Measurements from ENCODE around the gene DENND6A.

DENND6A gene

DNA sequence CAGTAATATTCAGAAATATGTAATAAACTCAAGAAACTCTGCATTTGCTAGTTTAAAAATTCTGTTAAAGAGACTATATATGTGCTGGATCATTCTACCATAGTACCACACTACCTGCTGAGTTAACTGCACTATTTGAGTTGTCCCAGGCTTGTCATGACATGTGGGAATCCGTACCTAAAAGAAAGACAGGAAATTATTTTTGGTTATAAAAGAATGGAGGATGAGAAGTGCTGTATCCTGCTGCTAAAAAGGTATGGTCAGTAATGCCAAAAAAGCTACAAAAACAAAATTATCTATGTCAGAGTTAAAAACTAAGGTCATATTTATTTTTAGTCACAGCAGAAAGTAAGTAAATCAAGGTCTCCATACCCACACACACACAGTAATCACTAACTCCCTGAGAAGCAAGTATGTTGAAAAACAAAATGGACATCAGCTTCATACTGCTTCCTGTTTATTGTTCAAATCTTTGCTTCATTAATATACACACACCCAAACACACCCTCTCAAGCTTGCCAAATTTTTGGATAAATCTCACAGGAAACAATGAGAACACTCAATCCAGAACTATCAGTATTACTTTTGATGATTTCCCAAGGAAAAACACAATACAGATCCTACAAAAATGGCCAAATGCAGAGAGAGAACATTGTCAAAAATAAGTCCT, 33.7 kb downstream of the DENND6A start:
- no peak for TF ChIP-seq CTCF (IDR thresholded peaks at IDR 0.05; ENCODE audit: extremely low read depth, missing control alignments)
- no peak for DNase-seq (ENCODE audit: low spot score)

- DNase-seq (ENCODE audit: low spot score), result no peak
- TF ChIP-seq CTCF (IDR thresholded peaks at IDR 0.05; ENCODE audit: extremely low read depth, missing control alignments), result no peak
These were observed 34.3 kb downstream of the DENND6A start for GRCh38 chr3:57658536-57658935.

- DNase-seq (ENCODE audit: low spot score), result no peak
- TF ChIP-seq CTCF (IDR thresholded peaks at IDR 0.05; ENCODE audit: extremely low read depth, missing control alignments), result no peak
These were observed 37.1 kb downstream of the DENND6A start for GRCh38 chr3:57655727-57656126.

GRCh38 chr3:57654267-57654666, 38.6 kb downstream of the DENND6A start:
- DNase-seq (ENCODE audit: low spot score), result no peak
- TF ChIP-seq CTCF (IDR thresholded peaks at IDR 0.05; ENCODE audit: extremely low read depth, missing control alignments), result no peak

DNA sequence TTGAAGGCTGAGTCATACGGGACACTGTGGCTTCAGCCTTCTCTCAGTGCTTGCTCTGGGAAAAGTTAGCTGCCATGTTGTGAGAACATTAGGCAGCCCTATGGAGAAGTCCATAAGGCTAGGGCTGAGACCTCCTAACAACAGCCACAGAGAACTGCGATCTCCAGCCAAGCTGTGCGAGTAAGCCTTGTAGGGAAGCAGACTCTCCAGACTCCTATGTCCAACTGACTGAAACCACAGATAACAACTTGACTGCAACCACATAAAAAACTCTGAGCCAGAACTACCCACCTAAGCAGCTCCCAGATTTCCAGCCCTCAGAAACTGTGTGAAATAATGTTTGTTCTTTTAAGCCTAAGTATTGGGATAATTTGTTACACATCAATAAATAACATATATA, 40.7 kb downstream of the DENND6A start:
- TF ChIP-seq CTCF (IDR thresholded peaks at IDR 0.05; ENCODE audit: extremely low read depth, missing control alignments), result no peak
- no peak for DNase-seq (ENCODE audit: low spot score)

DNA sequence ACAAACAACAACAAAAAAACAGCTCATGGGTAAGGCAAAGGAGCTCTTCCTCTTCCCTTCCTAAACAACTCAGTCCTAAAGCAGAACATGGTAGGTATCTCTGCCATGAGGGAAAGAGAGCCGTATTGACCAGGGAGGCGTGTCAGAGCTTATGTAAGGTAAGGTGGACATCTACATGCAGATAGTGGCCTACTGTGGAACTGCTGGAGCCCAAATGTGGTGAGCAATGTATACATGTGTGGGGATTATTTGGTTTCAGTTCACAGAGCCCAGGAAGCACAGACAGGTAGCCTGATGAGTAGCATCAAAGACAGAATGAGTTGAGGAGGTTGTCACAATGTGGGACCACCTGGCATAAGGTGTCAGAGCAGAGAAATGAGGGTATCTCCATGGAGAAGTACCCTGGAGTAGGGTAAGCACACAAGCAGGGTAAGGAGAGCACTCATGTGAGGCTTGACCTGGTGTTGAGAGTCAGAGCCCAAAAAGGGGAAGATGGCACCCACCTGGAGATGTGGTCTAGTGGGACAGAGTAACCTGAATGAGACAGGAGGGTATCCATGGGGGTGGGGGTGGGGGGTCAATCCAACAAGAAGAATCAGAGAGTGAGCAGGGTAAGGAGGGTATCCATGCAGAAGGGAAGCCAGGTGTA, 45.5 kb downstream of the DENND6A start:
- DNase-seq (ENCODE audit: low spot score), result no peak
- no peak for TF ChIP-seq CTCF (IDR thresholded peaks at IDR 0.05; ENCODE audit: extremely low read depth, missing control alignments)

DNA sequence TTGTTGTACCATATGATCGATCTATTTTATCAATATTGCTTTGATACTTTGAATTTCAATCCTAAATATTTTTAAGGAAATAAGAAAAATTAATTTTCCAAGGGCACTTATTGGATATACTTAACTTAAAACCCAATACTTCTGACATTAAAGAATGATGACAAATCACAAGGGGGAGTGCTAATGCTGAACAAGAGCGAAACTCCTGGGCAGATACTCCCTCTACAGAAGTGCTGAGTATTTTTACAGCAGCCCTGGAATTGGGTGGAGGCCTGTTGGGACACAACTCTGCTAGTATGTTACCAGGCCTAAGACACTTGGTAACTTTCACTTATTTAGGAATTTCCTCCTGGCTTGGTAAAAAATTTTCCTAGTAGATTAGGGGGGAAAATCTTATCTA, 46.2 kb downstream of the DENND6A start:
- peak; percentile 40 for DNase-seq (ENCODE audit: low spot score)
- TF ChIP-seq CTCF (IDR thresholded peaks at IDR 0.05; ENCODE audit: extremely low read depth, missing control alignments), result no peak
